K562 (cell line): ENCODE results near the gene MAGI2. TPM values are rescaled to one million over a fixed set of nuclear protein-coding genes. Genes with fewer than 3 reads are reported as not detected.

Experiments used
- ATAC-seq: fragments of 200-7000 bp; cut with Tn5 transposase; 3 replicates; pipeline ENCODE4 v1.9.1; 2020; ENCODE audit warnings: moderate library complexity
- BruUV-seq: library from RNA; stranded (reverse); fragments of 400-500 nt; replicated peaks from 2 replicates; lab custom pipeline; 2021; lab: Mats Ljungman, UMichigan
- CTCF ChIA-PET: fragments of 300-600 bp; formaldehyde crosslinking; extraction: SDS; loops from one replicate; lab custom pipeline; 2021; ENCODE audit warnings: low intra/inter-chr PET ratio; lab: Yijun Ruan, JAX
- POLR2A ChIA-PET: fragments of 300-600, 350-650 bp; sonication (Branson Sonifier 250); formaldehyde crosslinking; extraction: SDS; loops from one replicate; lab custom pipeline; 2021; ENCODE audit warnings: antibody characterized with exemption, inconsistent platforms; lab: Yijun Ruan, JAX
- DNase-seq, 4 experiments: peaks; one replicate each; pipeline versions ENCODE4 v3.0.0 to v3.0.0-alpha.2; 2011 to 2018; ENCODE audit warnings: low spot score in 3 of 4, mixed read lengths in 3 of 4; ENCODE audit errors: extremely low read depth in 1 of 4
- FAIRE-seq: peaks from 2 replicates; lab custom pipeline; 2011; peaks lifted over from hg19 to GRCh38; lab: Jason Lieb, UNC
- H2AFZ ChIP-seq: 2 replicates; pipeline ENCODE4 v1.6.0; 2011; ENCODE audit warnings: low read depth, low read length, control low read depth, inconsistent platforms
- H3K27ac ChIP-seq: fragments of 200-600 bp; 3 replicates; pipeline ENCODE4 v1.8.0; 2011; ENCODE audit warnings: low read depth, mild to moderate bottlenecking, control low read depth, inconsistent platforms, low read length, moderate library complexity, mixed read lengths; ENCODE audit errors: extremely low read depth
- H3K27me3 ChIP-seq, 2 experiments: fragments of 300-600 bp in 1 of 2; 2 replicates in 1 of 2; 3 replicates in 1 of 2; pipeline versions ENCODE4 v1.6.0 to v1.8.0; 2011; ENCODE audit warnings: inconsistent platforms in 2 of 2, low read length in 2 of 2, mild to moderate bottlenecking in 1 of 2, mixed read lengths in 1 of 2, moderate library complexity in 1 of 2; ENCODE audit not compliant: control insufficient read depth in 2 of 2, insufficient read depth in 2 of 2
- H3K36me3 ChIP-seq: fragments of 300-600 bp; 3 replicates; pipeline ENCODE4 v1.8.0; 2011; ENCODE audit warnings: mild to moderate bottlenecking, low read length, inconsistent platforms; ENCODE audit not compliant: control insufficient read depth, insufficient read depth
- H3K4me1 ChIP-seq, 2 experiments: fragments of 200-600 bp in 1 of 2; replicated peaks in 1 of 2; 2 replicates in 1 of 2; 3 replicates in 1 of 2; pipeline versions ENCODE4 v1.5.1 to v1.8.0; 2011; ENCODE audit warnings: inconsistent platforms in 2 of 2, low read length in 2 of 2, mild to moderate bottlenecking in 1 of 2, mixed read lengths in 1 of 2, moderate library complexity in 1 of 2; ENCODE audit not compliant: control insufficient read depth in 2 of 2, insufficient read depth in 2 of 2
- H3K4me2 ChIP-seq: 2 replicates; pipeline ENCODE4 v1.6.1; 2011; ENCODE audit warnings: low read length, control low read depth, inconsistent platforms, mixed read lengths; ENCODE audit not compliant: insufficient read depth
- H3K4me3 ChIP-seq: fragments of 200-600 bp; sonication (generic), shearing (Covaris generic); 2 replicates; pipeline ENCODE4 v1.5.1; 2016; ENCODE audit warnings: control low read depth, inconsistent platforms
- H3K79me2 ChIP-seq: fragments of 200-600 bp; 3 replicates; pipeline ENCODE4 v1.8.0; 2011; ENCODE audit warnings: low read length, inconsistent platforms; ENCODE audit not compliant: control insufficient read depth, insufficient read depth
- H3K9ac ChIP-seq, 2 experiments: 2 replicates each; pipeline versions ENCODE4 v1.6.0 to v1.6.1; 2011; ENCODE audit warnings: low read depth in 2 of 2, low read length in 2 of 2, control low read depth in 1 of 2, inconsistent platforms in 1 of 2, mild to moderate bottlenecking in 1 of 2, mixed read lengths in 1 of 2; ENCODE audit not compliant: insufficient read depth in 1 of 2
- H3K9me1 ChIP-seq: one replicate; pipeline ENCODE4 v1.6.0; 2011; ENCODE audit warnings: inconsistent platforms, mild to moderate bottlenecking, low read length, moderate library complexity; ENCODE audit not compliant: control insufficient read depth, insufficient read depth
- H3K9me3 ChIP-seq: replicated peaks from 2 replicates; pipeline ENCODE4 v1.5.1; 2011; ENCODE audit warnings: low read depth, low read length, inconsistent platforms; ENCODE audit not compliant: control insufficient read depth, insufficient read depth
- H4K20me1 ChIP-seq: replicated peaks from 2 replicates; pipeline ENCODE4 v1.6.1; 2011; ENCODE audit warnings: low read length, inconsistent platforms, mixed read lengths; ENCODE audit not compliant: control insufficient read depth, insufficient read depth
- FOXP1 ChIP-seq: sonication (generic); formaldehyde crosslinking; IDR thresholded peaks from 2 replicates; pipeline ENCODE4 v1.8.0; 2022; ENCODE audit warnings: mild to moderate bottlenecking, missing genetic modification reagents
- HMGN3 ChIP-seq: IDR thresholded peaks from 2 replicates; pipeline ENCODE4 v1.6.1; 2011; ENCODE audit warnings: borderline replicate concordance, low read depth, mild to moderate bottlenecking, mixed read lengths, low read length; ENCODE audit not compliant: insufficient read length; ENCODE audit errors: extremely low read depth
- NCOA1 ChIP-seq: fragments of 450-650 bp; IDR thresholded peaks from 2 replicates; pipeline ENCODE4 v1.6.1; 2016; ENCODE audit warnings: low read depth
- SAFB2 ChIP-seq: fragments of 200-400 bp; formaldehyde crosslinking; IDR thresholded peaks from 2 replicates; pipeline ENCODE4 v1.6.1; 2018; ENCODE audit warnings: borderline replicate concordance, low read length, low read depth, moderate library complexity; ENCODE audit not compliant: severe bottlenecking
- TEAD2 ChIP-seq: fragments of 450-650 bp; IDR thresholded peaks from 2 replicates; pipeline ENCODE4 v1.6.1; 2016; ENCODE audit warnings: missing genetic modification characterization, control low read depth, missing compliant biosample characterization
- ZNF124 ChIP-seq: sonication (generic); formaldehyde crosslinking; IDR thresholded peaks from 2 replicates; pipeline ENCODE4 v1.8.1; 2022; ENCODE audit warnings: missing genetic modification reagents
- ZNF282 ChIP-seq: sonication (generic); formaldehyde crosslinking; IDR thresholded peaks from 2 replicates; pipeline ENCODE4 v1.8.1; 2023; ENCODE audit warnings: missing genetic modification reagents
- ZNF586 ChIP-seq: fragments of 450-650 bp; formaldehyde crosslinking; conservative IDR thresholded peaks from 2 replicates; pipeline ENCODE4 v1.4.0; 2020; ENCODE audit warnings: mild to moderate bottlenecking, moderate library complexity
- WGBS: fragments of 100-300 bp; shearing (Covaris generic); methylation state at CpG from one replicate; pipeline ENCODE4 v1.1.6; 2016; ENCODE audit warnings: low coverage, mixed read lengths; ENCODE audit not compliant: insufficient coverage; ENCODE audit errors: missing lambda C conversion rate; 5-methylcytosine and 5-hydroxymethylcytosine counted together
- in situ Hi-C: fragments of 300-500 bp; cut with MboI; formaldehyde crosslinking; loops from 4 replicates; pipeline ENCODE4 v1.15.0; 2018; ENCODE audit warnings: inconsistent platforms, mixed read lengths
- intact Hi-C: fragments of 100-400 bp; cut with micrococcal nuclease; formaldehyde crosslinking; loops from 2 replicates; pipeline ENCODE4 v1.14.2; 2022
- polyA plus RNA-seq, 8 experiments: library from polyadenylated mRNA; depleted of rRNA in 4 of 8; stranded (reverse) in 5 of 8; unstranded in 3 of 8; fragments of >200 nt; fragmentation: Nextera tagmentation in 2 of 8; fragmentation: Illumina TruSeq in 1 of 8; extraction: Ambion mirVana in 2 of 8; extraction: Trizol in 1 of 8; gene quantifications; 2 replicates each; pipeline versions ENCODE4 v1.2.1 to v1.2.3, GENCODE V29; 2011 to 2014; ENCODE audit warnings: inconsistent platforms in 1 of 8, missing spikeins in 1 of 8
- total RNA-seq, 7 experiments: library from RNA; depleted of rRNA in 6 of 7; stranded (reverse); fragments of >200 nt in 6 of 7; fragmentation: Illumina TruSeq in 2 of 7; extraction: Trizol in 2 of 7; gene quantifications; 2 replicates each; pipeline versions ENCODE4 v1.2.1 to v1.2.3, GENCODE V29; 2011 to 2021; ENCODE audit warnings: low replicate concordance in 1 of 7
- TF ChIP-seq, protein P1 (sequence below), 2 experiments: fragments of 450-650 bp in 1 of 2; sonication (generic) in 1 of 2; formaldehyde crosslinking in 1 of 2; IDR thresholded peaks; 2 replicates each; pipeline versions ENCODE4 v1.7.1 to v1.9.0; 2016 to 2022; ENCODE audit warnings: inconsistent platforms in 1 of 2, mild to moderate bottlenecking in 1 of 2, missing genetic modification reagents in 1 of 2
- TF ChIP-seq, protein P2 (sequence below): fragments of 450-650 bp; IDR thresholded peaks from 2 replicates; pipeline ENCODE4 v1.6.1; 2018; ENCODE audit not compliant: partially characterized antibody

The MAGI2 gene
- total and polyA plus RNA-seq, 9 of the 15 experiments (the other 6 are each of a cell fraction or from before 2014, with no cell fraction given), result 0.27 to 1.4 (median 0.70) TPM

DNA sequence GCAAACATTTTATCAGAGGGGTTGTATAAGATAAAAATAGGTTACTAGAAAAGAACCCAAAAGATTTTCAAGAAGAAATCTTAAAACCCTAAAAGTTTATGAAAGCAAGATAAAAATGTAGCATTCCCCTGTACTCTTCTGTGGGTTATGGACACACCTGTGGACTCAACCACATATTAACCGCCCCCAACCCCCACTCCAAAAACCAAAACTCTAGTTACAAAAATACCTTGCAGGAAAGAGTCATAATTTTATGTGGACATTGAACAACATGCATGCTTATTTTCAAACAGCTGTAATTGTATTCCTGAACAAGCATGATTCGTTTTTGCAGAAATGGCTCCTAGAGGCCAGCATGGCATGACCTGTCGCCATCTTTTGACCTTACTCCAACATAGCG is 1188.0 kb downstream of the MAGI2 start:
- DNase-seq, result no peak
- H3K9me3 ChIP-seq, result no peaks in the 10 kb centered on the region
- no peaks in the 10 kb centered on the region for H4K20me1 ChIP-seq
- no peak overlapping the region for H3K4me2 ChIP-seq
- no peak overlapping the region for H3K4me3 ChIP-seq
- no peaks in the 10 kb centered on the region for H3K4me1 ChIP-seq
- BruUV-seq, result no TSS peak
- no peak overlapping the region for H2AFZ ChIP-seq
- ChIA-PET POLR2A (no interaction called here), CTCF (no interaction called here)
- no peak overlapping the region for H3K9ac ChIP-seq
- no peak overlapping the region for H3K27ac ChIP-seq
- WGBS, result 2% methylated on average over 4 of the region's 4 CpGs
- no peak for ATAC-seq
- H3K36me3 ChIP-seq, result no peaks in the 10 kb centered on the region
- intact Hi-C loops, result no loop called here
- H3K27me3 ChIP-seq, result no peaks in the 10 kb centered on the region
- H3K79me2 ChIP-seq, result no peaks in the 10 kb centered on the region
- in situ Hi-C loops, result no loop called here
- no peak for FAIRE-seq
- H3K9me1 ChIP-seq, result no peaks in the 10 kb centered on the region
- TF ChIP-seq ZNF282 (CRISPR knock-in tag), result no peak
- no peak for TF ChIP-seq SAFB2
- TF ChIP-seq, protein P1, sequence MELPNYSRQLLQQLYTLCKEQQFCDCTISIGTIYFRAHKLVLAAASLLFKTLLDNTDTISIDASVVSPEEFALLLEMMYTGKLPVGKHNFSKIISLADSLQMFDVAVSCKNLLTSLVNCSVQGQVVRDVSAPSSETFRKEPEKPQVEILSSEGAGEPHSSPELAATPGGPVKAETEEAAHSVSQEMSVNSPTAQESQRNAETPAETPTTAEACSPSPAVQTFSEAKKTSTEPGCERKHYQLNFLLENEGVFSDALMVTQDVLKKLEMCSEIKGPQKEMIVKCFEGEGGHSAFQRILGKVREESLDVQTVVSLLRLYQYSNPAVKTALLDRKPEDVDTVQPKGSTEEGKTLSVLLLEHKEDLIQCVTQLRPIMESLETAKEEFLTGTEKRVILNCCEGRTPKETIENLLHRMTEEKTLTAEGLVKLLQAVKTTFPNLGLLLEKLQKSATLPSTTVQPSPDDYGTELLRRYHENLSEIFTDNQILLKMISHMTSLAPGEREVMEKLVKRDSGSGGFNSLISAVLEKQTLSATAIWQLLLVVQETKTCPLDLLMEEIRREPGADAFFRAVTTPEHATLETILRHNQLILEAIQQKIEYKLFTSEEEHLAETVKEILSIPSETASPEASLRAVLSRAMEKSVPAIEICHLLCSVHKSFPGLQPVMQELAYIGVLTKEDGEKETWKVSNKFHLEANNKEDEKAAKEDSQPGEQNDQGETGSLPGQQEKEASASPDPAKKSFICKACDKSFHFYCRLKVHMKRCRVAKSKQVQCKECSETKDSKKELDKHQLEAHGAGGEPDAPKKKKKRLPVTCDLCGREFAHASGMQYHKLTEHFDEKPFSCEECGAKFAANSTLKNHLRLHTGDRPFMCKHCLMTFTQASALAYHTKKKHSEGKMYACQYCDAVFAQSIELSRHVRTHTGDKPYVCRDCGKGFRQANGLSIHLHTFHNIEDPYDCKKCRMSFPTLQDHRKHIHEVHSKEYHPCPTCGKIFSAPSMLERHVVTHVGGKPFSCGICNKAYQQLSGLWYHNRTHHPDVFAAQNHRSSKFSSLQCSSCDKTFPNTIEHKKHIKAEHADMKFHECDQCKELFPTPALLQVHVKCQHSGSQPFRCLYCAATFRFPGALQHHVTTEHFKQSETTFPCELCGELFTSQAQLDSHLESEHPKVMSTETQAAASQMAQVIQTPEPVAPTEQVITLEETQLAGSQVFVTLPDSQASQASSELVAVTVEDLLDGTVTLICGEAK (IDR thresholded peaks at IDR 0.05), result no peak
- TF ChIP-seq, protein P1 (CRISPR knock-in tag; IDR thresholded peaks at IDR 0.05), result no peak
- TF ChIP-seq TEAD2 (tag), result no peak
- no peak for TF ChIP-seq ZNF124
- TF ChIP-seq ZNF586, result no peak
- TF ChIP-seq, protein P2, sequence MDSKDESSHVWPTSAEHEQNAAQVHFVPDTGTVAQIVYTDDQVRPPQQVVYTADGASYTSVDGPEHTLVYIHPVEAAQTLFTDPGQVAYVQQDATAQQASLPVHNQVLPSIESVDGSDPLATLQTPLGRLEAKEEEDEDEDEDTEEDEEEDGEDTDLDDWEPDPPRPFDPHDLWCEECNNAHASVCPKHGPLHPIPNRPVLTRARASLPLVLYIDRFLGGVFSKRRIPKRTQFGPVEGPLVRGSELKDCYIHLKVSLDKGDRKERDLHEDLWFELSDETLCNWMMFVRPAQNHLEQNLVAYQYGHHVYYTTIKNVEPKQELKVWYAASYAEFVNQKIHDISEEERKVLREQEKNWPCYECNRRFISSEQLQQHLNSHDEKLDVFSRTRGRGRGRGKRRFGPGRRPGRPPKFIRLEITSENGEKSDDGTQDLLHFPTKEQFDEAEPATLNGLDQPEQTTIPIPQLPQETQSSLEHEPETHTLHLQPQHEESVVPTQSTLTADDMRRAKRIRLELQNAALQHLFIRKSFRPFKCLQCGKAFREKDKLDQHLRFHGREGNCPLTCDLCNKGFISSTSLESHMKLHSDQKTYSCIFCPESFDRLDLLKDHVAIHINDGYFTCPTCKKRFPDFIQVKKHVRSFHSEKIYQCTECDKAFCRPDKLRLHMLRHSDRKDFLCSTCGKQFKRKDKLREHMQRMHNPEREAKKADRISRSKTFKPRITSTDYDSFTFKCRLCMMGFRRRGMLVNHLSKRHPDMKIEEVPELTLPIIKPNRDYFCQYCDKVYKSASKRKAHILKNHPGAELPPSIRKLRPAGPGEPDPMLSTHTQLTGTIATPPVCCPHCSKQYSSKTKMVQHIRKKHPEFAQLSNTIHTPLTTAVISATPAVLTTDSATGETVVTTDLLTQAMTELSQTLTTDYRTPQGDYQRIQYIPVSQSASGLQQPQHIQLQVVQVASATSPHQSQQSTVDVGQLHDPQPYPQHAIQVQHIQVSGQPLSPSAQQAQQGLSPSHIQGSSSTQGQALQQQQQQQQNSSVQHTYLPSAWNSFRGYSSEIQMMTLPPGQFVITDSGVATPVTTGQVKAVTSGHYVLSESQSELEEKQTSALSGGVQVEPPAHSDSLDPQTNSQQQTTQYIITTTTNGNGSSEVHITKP, result no peak
- no peak for TF ChIP-seq HMGN3
- no peak for TF ChIP-seq FOXP1 (CRISPR knock-in tag)
- TF ChIP-seq NCOA1, result no peak
